Activated CD8-positive, alpha-beta memory T cell treated with anti-CD3 and anti-CD28 coated beads for 4 hours (primary cell): Measurements from ENCODE around the gene CCT4.
"Not testable (repeated sequence)": the region's sequence is repeated elsewhere in the genome, so short reads cannot be mapped to it uniquely, and the experiment has no call there.

Experiments used
- DNase-seq, 2 donors: peaks; one replicate each; pipeline ENCODE4 v3.0.0-alpha.2; 2020; ENCODE audit warnings: low read depth in 2 of 2

CCT4 gene, protein sequence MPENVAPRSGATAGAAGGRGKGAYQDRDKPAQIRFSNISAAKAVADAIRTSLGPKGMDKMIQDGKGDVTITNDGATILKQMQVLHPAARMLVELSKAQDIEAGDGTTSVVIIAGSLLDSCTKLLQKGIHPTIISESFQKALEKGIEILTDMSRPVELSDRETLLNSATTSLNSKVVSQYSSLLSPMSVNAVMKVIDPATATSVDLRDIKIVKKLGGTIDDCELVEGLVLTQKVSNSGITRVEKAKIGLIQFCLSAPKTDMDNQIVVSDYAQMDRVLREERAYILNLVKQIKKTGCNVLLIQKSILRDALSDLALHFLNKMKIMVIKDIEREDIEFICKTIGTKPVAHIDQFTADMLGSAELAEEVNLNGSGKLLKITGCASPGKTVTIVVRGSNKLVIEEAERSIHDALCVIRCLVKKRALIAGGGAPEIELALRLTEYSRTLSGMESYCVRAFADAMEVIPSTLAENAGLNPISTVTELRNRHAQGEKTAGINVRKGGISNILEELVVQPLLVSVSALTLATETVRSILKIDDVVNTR

DNA sequence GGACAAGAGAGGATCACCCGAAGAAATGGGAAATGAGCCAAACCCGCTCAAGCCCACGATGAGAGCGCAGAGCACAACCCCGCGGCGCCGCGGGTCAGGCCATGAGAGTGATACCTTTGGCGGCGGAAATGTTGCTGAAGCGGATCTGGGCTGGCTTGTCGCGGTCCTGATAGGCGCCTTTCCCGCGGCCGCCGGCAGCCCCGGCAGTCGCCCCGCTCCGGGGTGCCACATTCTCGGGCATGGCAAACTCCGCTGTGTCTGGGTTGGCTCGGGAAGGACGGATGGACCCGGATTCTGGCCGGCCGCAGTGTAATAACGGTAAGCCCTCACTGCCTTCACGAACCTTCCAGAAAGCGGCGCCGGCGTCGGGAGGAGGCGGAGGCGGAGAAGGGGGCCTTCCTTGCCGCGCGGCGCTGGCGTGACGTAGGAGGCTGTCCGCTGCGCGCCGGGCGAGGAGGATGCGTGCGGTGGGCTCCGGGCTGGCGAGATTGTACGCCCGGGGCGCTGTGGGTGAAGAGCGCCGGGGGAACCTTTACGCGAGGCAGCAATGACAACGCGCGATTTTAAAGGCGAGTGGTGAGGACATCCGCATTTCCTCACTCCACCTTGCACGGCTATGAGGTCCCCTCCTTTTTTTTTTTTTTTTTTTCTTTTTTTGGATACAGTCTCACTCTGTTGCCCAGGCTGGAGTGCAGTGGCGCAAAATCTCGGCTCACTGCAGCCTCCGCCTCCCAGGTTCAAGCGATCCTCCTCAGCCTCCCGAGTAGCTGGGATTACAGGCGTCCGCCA is at the start of gene CCT4:
CCT4 (minus strand) TSS at position 390 of the 789 bp plus-strand sequence; CDS start at position 241, 149 bp downstream.
- peak; percentile 79 to 83 for DNase-seq

DNA sequence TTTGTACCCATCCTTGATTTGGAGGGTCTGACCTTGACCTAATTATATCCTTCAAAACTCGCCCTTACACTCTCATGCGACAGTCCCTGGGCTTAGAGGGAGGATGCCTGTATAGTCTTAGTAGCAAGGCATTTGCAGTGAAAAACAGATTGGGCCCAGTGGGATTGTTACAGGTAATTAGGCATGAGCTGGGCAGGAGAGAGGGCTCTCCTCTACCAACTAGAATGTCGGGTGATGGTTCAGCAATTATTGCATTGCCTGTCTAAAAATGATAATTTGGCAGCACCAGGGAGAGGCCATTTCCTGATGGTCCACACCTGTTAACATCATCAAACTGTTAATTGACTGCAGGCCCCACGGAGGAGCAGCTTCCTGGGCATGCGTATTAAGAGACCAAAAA is 49.4 kb upstream of the CCT4 start:
- DNase-seq, result no peak

DNA sequence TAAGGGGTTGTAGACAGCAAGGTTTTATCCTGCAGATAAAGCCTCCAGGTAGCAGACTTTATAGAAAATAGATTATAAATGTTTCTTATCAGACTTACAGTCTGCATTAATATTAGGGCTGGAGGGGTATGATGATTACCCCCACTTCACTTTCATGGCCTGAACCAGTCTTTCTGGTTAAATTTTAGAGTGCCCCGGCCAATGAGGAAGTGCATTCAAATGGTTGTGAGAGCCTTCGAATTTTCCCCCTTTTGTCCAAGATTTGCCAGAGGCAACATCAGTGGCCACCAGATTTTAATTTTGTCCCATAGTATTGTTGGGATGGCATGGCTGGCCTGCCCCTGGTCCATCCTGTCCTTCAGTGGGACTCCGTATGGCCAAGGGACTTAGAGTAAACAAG is 48.6 kb upstream of the CCT4 start:
- DNase-seq, result no peak

DNA sequence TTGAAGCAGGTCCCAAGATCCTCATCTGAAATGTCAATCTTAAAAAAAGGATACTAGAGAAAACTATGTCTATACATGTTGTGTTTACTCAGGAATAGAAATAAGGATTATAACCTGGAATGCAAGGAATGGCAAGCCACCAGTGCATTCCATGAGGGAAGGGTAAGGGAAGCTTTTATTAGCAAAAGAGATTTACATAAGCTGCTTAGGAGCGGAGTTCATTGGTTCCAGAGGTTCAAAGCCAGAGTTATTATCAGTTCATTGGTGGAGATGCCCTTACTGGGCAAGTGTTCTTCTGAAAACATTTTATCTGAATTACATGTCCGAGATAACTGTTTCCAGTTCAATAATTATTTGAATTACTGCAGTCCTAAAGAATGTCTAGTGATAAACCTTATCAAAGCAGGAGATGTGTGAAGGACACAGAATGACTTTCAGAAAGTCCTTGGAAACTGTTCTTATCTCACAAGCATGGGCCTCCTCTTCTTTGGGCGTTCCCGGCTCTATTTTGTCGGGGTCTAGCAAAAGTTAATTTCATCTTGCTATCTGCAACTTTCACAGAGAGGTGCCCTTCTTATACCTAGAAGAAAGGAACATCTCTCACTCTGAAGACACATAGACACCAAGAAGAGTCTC is 40.5 kb upstream of the CCT4 start:
- no peak for DNase-seq

DNA sequence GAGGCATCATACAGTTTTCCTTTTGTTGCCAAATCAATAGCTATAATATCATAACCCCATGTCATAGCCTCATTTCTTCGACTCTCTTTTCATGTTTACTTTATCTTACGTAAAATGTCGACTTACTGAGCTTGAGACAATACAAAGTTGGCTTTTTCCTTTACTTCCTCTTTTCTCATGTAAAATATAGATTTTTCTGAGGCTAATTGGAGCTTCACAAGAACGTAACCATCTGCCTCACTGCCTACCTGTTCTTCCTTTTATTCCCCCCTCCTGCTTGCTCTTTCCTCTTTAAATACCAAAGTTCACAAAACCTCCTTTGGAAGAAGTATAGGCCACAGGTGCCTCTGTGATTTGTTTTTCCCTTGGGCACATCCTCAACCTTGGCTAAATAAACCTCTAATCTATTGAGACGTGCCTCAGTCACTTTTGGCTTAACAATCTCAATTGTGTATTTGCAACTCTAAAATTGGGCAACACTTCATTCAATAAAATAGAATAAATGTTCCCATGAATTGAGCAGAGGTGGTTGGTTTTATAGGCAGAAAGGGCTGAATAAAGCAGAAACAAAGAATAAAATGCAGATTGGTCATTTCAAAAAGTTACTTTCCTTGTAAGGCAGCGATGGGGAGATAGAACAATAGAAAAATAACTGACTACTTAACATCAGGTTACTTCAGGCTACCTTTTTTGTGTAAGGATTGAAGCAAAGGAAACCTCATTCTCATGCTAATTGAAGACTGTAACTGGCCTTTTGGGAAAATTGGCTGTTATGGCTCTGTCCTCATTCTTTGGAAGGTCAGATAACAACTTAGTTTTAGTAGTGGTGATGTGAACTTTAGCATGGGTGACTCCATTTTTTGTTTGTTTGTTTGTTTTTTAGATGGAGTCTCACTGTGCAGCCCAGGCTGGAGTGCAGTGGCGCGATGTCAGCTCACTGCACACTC is 38.3 kb upstream of the CCT4 start:
- no peak for DNase-seq

DNA sequence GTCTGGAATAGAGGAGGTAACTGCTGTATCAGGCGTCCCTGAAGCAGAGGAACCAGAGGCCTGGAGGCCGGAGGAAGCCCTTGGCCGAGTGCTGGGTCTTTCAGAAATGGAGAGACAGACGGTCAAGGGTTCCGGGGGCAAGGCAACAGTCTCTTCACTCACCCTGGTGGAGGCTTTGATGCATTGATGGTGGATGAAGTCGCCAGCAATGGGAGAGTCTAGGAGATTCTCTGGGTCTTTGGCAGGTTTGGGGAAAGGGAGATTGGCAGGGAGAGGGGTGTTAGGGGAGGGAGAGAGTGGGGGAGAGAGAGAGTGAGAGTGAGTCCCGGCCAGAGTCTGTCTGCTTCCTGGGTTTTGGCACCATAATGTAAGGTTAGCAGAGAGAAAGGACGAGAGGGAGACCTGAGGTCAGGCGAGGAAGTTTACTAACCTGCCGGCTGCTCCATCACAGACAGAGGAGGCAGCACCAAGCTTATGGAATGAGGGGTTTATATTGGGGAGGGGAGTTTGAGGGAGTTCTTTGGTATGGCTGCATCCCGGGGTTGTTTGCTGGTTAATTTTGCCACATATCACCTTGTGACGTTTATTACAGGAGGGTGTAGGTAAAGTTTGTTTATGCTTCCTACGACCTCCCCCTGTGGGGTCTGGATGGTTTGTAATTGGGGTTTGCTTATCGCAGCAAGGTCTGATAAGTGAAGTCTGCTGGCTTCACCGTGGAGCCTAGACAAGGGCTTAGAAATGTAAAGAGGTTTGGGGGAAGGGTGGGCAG is 36.6 kb upstream of the CCT4 start:
- no peak for DNase-seq

DNA sequence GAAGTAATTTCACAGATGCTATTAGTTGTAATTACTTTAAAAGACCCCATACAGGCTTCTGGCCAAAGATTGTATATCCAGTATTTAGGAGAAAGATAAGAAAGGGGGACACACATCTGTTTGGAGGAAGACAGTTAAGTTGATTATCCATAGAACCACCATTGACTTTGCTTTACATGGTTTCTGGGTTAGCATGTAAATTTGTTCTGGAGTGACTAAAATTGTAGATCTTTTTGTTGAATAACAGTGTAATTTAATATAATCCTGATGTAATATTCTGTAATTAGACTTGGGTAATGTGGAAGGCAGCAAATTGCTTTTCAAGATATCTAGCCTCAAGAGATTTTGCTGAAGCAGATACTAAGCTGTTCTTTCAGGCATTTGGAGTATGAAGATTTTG is 34.3 kb upstream of the CCT4 start:
- DNase-seq, result no peak

DNA sequence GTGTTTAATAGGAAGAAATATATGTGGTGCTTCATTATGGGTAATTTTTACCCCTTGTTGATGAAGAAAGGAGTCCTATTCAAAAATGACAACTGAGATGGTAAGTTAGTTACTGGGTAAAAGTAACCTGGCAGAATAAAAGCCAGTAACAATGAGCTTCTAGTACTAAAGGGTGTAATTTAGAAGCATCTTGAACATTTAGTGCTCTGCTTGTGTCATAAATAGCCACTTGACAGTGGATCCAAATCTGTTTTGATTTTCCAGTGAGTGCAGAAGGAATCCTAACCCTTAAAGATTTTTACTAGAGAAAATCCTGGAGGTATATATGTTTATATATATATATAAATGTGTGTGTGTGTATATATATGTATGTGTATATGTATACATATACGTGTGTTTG is 32.1 kb upstream of the CCT4 start:
- no peak for DNase-seq

DNA sequence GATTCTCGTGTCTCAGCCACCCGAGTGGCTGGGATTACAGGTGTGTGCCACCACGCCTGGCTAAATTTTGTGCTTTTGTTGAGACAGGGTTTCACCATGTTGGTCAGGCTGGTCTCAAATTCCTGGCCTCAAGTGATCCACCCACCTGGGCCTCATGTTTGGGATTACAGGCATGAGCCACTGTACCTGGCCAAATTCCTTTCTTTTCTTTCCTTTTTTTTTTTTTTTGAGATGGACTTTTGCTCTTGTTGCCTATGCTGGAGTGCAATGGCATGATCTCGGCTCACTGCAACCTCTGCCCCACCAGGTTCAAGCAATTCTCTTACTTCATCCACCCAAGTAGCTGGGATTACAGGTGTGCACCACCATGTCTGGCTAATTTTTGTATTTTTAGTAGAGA is 26.3 kb upstream of the CCT4 start:
- DNase-seq, result not testable (repeated sequence)

DNA sequence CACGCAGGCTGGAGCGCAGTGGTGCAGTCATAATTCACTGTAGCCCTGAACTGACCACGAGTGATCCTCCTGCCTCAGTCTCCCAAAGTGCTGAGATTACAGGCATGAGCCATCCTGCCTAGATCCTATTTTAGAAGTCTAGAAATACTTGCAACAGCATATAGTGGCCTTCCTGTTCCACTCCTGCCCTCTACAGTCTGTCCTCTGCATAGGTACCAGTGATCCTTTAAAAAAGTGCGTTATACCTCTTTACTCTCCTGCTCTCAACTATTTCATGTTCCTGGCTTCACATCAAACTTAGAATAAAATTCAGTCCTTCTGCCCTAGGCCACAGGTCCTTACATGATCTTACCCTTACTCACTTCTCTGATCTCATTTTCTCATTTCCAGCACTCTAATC is 23.1 kb upstream of the CCT4 start:
- no peak for DNase-seq

DNA sequence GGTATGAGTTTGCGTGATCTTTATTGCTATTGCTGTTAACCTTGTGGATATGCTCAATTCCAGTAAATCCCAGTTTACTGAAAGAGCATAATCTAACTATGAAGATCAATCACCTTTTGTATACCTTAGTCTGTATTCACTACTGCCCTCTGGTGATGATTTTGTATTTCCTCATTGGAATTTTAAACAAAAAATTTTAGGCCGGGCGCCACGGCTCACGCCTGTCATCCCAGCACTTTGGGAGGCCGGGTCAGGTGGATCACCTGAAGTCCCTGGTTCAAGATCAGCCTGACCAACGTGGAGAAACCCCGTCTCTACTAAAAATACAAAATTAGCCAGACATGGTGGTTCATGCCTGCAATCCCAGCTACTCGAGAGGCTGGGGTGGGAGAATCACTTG is 22.1 kb upstream of the CCT4 start:
- no peak for DNase-seq

DNA sequence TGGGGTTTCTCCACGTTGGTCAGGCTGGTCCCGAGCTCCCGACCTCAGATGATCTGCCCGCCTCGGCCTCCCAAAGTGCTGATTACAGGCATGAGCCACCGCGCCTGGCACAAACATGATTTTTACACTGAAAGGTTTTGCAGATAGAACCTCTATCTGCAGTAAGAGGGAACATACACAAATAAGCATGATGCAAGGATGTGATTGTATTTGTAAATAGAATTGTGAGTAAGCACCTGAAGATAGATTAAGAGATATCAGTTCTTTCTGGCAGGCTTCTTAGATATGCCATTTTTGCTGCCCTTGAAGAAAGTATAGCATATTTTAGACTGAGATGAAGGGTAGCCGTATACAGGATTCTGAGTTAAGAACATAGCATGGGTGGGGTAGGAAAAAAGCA is 20.7 kb upstream of the CCT4 start:
- DNase-seq, result no peak

DNA sequence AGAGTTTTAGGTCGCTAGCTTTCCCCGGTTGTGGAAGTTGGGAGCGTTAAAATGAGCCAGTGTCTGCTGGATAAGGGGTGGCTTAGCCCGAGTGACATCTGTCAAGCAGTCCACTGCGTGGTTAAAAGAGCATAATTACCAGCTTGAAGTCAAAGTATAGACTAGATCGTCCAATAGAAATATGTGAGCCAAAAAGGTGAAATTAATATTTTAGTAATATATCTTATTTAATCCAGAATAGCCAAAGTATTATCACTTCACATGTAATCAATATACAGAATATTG is 17.7 kb upstream of the CCT4 start:
- no peak for DNase-seq

DNA sequence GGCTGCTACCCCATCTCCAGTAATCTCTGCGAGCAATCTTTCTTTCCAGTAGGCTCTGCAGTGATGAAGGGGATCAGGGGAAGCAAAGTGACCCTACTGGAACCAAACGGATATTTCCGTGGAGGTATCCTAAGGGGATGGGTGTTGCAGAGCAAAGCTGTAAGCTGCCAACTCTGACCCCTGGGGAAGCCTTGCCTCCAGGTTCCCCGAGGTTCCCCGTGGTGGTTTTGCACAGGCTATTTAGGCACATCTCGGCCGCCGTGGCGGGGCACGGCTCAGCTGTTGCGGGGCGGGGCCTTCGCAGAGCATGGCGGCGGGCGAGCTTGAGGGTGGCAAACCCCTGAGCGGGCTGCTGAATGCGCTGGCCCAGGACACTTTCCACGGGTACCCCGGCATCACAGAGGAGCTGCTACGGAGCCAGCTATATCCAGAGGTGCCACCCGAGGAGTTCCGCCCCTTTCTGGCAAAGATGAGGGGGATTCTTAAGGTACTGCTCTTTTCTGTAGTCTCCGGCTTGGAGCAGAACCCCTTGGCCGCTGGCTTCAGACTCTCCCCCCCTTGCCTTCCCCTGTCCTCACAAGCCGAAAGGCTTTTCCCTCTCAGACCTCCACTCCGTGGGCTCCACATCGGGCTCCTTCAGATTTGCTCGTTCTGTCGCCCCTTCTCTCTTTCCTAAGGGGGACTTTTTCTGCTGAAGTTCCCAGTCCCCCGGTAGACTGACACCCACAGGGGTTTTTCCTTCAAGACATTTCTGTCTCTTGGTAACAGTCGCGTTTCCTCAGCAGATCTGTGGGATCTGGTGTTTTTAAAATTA is 17.1 kb upstream of the CCT4 start, which contains the start of gene COMMD1:
COMMD1 (plus strand) TSS at position 303 of the 814 bp plus-strand sequence; CDS start at position 308, 5 bp downstream.
- peak; percentile 57 to 66 for DNase-seq

DNA sequence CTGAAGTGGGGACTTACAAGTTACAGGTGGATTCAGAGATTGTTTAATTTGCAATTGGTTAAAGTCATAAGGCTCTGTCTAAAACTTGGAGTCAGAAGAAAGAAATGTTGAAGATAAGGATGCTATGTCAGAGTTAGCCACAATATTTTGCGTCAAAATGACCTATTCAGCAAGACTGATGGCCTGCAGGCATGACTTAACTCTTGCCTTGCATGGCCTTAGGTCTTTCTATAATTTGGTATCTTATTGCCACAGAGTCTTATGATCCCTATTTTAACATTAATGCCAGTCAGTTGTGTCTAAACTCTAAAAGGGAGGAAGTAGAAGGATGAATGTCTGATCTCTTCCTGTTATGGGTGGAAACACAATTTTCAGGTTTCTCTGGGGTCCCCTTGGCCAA is 11.8 kb upstream of the CCT4 start:
- DNase-seq, result no peak

DNA sequence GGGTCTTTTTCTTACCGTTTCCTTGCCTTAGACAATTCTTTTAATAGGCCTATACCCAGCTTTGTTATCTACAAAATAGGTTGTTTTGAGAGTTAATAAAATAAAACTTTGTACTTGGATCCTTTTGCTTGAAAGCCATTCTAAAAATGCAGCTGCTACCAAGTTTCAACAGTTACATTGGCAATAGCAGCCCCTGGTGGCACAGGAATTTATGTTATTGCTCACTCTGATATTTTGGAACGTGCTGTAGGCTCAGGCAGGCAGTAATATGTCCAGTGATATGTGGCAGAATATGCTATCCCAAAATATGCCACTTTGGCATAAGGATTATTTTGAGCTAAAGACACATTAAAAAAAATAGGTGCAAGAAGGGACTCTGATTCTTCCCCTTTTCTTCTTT is 10.4 kb upstream of the CCT4 start:
- no peak for DNase-seq

DNA sequence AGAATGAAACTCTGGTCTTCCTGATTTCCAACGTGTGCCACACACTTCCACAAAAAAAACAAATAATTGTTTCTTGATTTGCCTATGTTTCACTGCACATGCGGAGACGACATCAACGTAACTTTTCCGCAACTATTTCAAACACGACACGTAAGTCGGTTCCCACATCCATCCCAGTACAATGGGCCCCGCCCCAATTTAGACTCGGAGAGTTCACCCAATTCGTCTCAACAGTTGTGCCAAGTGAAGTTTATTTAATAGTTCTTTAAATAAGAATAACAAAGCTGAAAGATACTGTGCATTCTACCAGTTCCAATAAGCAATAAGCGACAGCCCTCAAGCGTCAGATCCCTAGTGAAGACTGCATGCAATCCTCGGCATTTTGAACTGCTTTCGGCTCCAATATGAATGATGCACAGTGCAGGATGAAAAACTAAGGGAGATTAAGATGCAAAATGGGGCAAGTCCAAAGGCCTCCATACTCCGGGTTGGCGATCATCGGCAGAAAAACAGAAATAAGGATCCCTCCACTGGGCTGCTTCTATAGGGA is 664 bp downstream of the CCT4 start:
- DNase-seq, result no peak

DNA sequence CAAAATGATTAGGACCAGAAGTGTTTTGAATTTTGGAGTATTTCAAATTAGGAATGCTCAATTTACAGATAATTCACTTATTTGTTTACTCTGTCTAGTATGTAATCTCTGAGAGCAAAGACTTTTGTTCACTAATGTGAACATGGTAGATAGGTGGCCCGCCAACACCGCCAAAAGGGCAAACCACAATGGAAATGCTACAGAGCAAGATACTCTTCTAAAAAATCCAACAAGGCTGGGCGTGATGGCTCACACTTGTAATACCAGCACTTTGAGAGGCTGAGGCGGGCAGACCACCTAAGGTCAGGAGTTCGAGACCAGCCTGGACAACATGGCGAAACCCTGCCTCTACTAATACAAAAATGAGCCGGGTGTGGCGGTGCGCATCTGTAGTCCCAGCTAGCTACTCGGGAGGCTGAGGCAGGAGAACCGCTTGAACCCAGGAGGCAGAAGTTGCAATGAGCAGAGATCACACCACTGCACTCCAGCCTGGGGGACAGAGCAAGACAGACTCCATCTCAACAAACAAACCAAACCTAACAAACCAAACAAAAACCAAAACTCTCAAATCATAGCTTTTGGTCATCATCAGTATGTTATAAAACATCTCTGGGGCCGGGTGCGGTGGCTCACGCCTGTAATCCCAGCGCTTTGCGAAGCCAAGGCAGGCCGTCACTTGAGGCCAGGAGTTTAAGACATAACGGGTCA is 2.4 kb downstream of the CCT4 start:
- no peak for DNase-seq

DNA sequence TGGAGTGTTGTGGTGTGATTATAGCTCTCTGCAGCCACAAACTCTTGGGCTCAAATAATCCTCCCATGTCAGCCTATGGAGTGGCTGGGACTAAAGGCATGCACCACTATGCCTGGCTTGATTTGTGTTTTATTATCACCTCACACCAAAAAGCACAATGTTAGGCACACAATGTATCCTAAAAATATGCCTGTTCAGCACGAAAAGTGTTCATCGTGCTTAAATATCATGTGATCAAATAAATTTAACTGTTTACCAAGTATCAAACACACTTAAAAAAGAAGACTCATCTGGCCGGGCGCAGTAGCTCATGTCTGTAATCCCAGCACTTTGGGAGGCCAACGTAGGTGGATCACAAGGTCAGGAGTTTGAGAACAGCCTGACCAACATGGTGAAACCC is 5.6 kb downstream of the CCT4 start:
- no peak for DNase-seq
